Retinal pigment epithelial cell (primary cell): ENCODE results near the gene FARS2.

ENCODE experiments used
- DNase-seq: peaks from one replicate; pipeline ENCODE4 v3.0.0-alpha.2; 2010; ENCODE audit warnings: low read depth
- H3K4me3 ChIP-seq: 2 replicates; pipeline ENCODE4 v1.5.1; 2011; ENCODE audit warnings: mild to moderate bottlenecking, low read length, control low read depth, moderate library complexity
- TF ChIP-seq, protein P1 (sequence below): conservative IDR thresholded peaks from 2 replicates; pipeline ENCODE4 v1.5.1; 2011; ENCODE audit warnings: low read depth, low read length, control low read depth, inconsistent platforms

FARS2 gene

DNA sequence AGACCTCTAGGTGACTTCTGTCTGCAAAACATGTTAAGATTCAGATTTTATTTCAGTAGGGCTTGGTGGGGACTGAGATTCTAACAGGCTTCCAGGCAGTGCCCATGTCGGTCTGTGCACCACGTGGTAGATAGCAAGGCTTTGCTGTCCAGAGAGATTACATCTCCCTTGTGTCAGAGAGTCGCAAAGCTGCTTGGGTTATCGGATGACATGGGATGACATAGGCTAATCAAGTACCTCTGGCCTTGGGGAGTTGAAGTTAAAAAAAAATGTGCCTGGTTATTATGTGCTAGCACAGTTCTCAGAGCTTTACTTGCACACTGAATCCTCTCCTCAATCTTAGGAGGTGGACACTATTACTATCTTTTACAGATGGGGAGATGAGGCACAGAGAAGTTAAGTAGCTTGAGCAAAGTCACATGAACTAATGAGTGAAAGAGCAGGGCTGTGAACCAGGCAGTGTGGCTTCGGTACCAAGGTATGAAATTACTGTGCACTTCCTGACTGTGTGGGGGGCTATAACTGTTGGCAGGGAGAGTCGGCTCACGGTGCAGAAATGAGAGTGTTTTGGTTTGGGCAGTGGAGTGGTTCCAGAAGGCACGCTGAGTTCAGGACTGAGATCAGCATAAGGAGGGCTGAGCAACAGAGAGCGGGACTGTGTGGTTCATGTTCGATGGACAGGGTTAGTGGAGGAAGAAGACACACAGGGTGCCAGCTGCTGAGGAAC lies 41.1 kb downstream of the FARS2 start:
- TF ChIP-seq, protein P1, sequence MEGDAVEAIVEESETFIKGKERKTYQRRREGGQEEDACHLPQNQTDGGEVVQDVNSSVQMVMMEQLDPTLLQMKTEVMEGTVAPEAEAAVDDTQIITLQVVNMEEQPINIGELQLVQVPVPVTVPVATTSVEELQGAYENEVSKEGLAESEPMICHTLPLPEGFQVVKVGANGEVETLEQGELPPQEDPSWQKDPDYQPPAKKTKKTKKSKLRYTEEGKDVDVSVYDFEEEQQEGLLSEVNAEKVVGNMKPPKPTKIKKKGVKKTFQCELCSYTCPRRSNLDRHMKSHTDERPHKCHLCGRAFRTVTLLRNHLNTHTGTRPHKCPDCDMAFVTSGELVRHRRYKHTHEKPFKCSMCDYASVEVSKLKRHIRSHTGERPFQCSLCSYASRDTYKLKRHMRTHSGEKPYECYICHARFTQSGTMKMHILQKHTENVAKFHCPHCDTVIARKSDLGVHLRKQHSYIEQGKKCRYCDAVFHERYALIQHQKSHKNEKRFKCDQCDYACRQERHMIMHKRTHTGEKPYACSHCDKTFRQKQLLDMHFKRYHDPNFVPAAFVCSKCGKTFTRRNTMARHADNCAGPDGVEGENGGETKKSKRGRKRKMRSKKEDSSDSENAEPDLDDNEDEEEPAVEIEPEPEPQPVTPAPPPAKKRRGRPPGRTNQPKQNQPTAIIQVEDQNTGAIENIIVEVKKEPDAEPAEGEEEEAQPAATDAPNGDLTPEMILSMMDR: no peak
- no peak overlapping the region for H3K4me3 ChIP-seq
- no peak for DNase-seq

DNA sequence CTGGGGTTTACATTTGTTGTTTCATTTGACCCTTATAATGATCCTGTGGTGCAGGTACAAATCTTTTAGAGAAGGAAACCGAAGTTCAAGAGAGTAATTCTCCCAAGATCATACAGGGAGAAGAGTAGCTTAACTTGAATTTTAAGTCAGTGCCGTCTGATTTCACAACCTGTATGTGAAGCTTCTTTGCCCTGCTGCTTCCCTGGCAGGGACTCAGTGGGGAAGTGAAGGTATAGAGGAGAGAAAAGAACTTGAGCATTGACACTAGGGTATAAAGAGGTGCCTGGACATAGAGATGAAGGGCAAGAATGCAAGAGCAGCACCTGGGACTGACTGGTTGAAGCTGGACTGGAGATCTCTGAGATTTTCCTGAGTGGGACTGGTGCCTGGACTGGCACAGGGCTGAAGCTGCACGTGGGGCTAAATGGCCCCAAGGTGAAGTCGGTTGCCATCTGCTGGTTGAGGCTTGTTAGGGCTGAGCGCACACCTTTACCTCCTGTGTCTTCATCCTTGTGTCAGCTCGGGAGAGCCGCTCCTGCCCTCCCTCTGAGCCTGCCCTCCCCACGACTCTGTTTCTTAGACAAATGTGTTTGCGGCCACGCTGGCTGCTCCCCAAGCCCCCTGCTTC lies 41.8 kb downstream of the FARS2 start:
- no peak for DNase-seq
- H3K4me3 ChIP-seq: no peak overlapping the region
- TF ChIP-seq, protein P1: peak; percentile 66

DNA sequence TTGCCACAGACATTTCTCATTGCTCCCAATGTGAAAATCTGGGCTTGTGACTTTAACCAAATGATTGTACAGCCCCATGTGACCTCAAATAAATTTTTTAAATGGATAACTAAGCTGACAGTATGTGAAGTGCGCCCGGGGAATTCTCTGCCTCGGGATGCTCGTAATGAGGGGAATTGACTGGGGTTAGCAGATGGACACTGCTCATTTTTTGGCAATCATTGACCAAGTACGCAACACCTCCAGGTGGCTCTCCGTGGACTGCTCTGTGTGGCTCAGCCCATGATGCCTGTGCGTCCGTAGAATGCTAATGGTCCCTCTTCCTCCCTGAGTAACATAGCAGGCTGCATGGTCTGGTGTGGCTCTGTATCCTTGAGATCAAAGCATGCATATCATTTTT lies 42.4 kb downstream of the FARS2 start:
- no peak overlapping the region for H3K4me3 ChIP-seq
- no peak for DNase-seq
- TF ChIP-seq, protein P1: no peak

DNA sequence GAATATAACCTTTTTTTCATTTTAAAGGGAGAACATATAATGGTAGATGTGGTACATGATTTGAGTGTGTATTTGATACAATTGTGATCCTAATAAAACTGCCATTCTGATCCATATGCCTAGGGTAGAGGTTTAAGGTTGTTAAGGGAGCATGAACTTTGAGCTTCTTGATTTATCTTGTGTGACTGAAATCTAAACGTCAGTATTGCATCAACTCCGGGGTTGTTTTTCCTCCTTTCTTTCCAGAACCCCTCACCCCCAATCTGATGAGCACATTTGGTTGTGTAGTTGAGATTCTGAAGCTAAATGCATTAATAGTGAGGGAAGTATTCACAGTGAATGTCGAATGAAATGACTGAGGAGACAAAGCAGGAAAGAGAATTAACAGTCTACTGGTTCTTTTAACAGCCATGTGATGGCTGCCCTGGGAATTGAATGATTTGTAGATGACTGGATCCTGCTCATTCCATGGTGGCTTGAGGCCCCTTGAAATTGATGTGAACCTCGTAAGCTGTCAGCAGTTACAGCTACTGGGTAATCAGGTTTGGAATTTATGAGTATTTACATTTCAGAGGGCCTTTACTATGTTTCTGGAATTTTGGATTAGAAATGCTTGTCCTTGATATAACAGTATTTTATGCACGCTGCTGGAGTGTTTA lies 44.8 kb downstream of the FARS2 start:
- no peak overlapping the region for H3K4me3 ChIP-seq
- peak; percentile 83 for DNase-seq
- TF ChIP-seq, protein P1: no peak

DNA sequence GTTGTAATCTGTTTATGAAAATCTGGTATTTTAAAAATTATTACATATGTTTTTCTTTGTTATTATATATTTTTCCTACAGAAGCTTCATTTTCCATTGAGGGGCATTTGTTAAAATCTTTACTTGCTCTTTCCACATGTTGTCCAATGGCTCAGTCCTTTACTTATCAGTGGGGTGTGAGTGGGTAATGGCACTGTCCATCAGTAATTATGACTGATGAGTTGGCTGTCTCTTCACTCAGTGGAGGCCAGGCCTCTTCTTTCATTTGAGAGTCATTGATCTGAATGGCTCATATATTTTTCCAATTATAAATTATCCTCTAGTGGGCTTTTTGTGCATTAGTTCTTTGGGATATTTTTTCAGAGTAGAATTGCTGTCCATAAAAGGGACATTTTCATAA lies 45.7 kb downstream of the FARS2 start:
- no peak overlapping the region for H3K4me3 ChIP-seq
- DNase-seq: no peak
- TF ChIP-seq, protein P1: no peak

DNA sequence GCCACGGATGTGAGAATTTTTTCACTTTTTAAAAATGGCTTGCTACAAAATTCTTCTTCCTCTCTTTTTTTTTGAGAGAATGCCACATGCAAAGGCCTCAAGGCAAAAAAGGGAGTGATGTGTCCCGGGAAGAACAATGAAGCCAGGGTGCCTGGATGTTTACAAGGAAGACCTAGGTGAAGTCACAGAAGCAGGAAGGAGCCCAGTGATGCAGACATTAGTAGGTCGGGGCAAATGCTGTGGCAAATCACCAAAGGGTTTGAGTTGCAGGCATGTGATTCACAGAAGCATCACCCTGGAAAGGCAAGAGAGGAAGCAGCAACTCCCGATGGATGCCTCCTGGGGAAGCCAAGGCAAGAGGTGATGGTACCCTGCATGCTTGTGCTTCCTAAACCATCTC lies 46.8 kb downstream of the FARS2 start:
- TF ChIP-seq, protein P1: no peak
- no peak for DNase-seq
- H3K4me3 ChIP-seq: no peak overlapping the region
